Activated CD4-positive, alpha-beta T cell treated with anti-CD3 and anti-CD28 coated beads for 1 hour (primary cell): ENCODE results near the gene ZBTB16.

ENCODE experiments used
- DNase-seq: peaks from one replicate; pipeline ENCODE4 v3.0.0-alpha.2; 2020

Gene ZBTB16

DNA sequence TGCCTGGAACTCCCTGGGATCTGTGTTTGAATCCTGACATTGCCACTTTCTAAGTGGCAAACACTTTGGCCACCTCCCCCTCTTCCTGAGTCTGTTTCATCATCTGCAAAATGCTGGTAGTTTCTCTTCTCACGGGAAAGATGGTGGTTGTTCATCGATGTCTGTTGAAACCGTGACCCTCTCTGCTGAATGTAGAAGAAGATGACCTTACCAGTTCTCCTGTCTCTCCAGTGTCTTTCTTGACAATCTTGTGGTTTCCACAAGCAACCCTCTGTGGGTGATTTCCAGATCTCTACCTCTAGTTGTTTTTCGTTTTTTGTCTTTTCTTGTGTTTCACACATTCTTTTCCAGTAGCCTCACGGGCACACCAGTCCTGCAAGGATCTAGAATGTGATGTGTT, 27.5 kb downstream of the ZBTB16 start:
- DNase-seq: no peak

GRCh38 chr11:114088216-114088615, 28.7 kb downstream of the ZBTB16 start:
- no peak for DNase-seq

- no peak for DNase-seq
Observed at GRCh38 chr11:114088836-114089235, 29.3 kb downstream of the ZBTB16 start.

GRCh38 chr11:114089748-114090147, 30.2 kb downstream of the ZBTB16 start:
- no peak for DNase-seq

DNA sequence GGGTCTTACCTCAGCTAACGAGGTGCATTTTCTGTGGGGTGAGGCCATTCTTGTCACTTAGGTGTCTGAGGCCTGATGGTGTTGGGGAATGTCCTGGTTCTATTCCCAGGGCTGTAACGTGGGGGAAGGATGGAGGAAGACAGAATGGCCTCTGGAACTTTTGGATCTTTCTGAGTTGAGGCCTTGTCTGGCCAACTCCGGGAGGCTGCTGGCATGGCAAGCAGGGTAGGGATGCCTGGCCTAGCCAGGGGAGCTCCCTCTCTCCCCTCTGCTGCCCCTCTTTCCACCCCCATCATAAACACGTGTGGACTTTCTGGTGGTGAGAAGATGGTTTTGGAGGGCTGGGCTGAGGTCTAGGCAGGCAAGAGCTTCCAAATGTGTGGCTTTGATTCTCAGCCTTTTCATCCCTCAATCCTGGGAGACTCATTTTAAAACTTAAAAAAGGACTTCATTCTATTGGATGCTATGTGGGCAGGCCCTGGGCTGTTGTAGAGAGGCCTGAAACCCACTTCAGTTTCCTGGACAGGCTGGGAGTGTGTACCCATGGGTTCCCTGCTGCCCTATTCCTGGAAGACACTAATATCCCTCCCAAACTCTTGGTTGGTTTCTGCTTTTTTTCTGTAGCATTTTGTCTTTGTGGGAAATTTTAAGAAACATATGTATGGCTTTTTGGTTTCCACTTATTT, 30.9 kb downstream of the ZBTB16 start:
- no peak for DNase-seq

GRCh38 chr11:114090976-114091375, 31.5 kb downstream of the ZBTB16 start:
- DNase-seq: no peak

- no peak for DNase-seq
Observed at GRCh38 chr11:114091516-114092397, 32.2 kb downstream of the ZBTB16 start.

DNA sequence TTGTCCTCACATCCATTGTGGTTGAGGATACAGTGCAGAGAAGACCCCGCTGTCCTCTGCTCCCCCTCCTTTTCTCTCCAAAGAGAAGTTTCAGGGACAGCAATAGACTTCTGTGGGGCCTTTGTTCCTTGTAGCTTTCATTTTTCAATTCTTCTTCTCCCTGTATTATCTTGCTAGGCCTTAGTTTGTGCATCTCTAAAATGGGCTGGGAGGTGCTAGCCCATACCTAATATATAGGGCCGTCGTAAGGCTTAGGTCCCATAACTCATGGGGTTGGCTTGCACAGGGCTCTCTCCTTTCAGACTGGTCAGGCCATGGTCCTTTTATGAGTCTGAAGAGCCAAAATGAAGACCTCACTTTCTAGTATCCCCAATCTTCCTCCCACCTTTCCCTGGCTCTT, 33.0 kb downstream of the ZBTB16 start:
- DNase-seq: no peak

DNA sequence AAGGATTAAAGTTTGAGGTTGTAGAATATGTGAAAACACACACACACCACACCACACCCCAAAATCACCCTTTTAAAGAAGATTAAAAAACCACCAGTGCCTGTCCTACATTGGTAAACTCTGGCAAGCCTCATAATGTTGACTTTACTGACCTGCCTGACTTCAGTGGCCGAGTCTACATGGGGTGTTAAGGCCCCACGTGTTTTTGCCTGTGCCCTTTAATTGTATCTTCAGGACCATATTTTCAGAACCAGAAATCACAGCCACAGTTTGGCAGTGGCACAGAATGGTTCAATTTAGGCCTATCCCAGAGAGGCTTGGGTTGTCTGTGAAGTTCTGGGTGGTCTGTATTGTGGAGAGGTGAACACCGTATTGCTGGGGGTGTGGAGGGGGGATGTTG, 33.4 kb downstream of the ZBTB16 start:
- DNase-seq: no peak

DNA sequence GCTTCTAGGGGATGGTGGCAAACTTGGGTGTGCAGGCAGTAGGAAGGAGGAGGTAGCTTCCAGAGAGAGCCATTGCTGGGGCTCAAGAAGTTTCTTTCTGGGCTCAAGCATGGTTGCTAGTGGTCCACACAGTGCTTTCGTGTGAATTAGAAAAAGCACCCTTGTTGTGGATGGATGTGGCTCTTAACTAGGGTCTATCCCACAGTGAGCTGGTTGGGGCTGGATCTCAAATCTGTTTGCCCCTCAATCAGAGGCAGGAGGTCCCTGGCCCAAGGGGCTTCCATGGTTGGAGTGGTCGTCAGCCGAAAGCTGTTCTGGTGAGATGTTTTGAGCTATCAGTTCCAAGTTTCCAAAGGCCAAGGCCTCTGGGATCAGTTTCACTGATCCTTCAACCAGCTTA, 35.0 kb downstream of the ZBTB16 start:
- no peak for DNase-seq

- no peak for DNase-seq
Observed at GRCh38 chr11:114095899-114096298, 36.4 kb downstream of the ZBTB16 start.

- no peak for DNase-seq
Observed at GRCh38 chr11:114097832-114098231, 38.3 kb downstream of the ZBTB16 start.

DNA sequence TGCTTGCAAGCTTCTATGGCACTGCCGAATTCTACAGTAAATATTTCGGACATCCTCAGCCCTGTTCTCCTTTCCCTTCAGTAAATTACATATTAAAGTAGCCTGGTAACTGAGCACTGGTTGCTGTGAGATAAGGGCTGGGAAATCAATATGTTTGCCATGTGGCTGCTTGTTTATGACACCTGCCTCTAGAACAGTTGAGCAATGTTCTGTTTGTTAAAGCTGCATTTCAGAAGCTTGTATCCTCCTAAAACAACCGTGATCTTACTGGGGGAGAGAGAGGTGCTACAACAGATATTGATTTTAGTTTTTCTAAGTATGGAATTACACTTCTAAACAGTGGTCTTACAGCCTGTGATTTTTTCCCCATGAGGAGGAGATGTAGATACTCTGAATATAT, 39.4 kb downstream of the ZBTB16 start:
- no peak for DNase-seq

- no peak for DNase-seq
Observed at GRCh38 chr11:114099392-114100178, 40.1 kb downstream of the ZBTB16 start.

GRCh38 chr11:114102993-114103896, 43.7 kb downstream of the ZBTB16 start:
- DNase-seq: no peak

- no peak for DNase-seq
Observed at GRCh38 chr11:114105611-114106010, 46.1 kb downstream of the ZBTB16 start.

- DNase-seq: no peak
Observed at GRCh38 chr11:114106047-114106446, 46.5 kb downstream of the ZBTB16 start.

- DNase-seq: no peak
Observed at GRCh38 chr11:114106986-114107385, 47.5 kb downstream of the ZBTB16 start.

DNA sequence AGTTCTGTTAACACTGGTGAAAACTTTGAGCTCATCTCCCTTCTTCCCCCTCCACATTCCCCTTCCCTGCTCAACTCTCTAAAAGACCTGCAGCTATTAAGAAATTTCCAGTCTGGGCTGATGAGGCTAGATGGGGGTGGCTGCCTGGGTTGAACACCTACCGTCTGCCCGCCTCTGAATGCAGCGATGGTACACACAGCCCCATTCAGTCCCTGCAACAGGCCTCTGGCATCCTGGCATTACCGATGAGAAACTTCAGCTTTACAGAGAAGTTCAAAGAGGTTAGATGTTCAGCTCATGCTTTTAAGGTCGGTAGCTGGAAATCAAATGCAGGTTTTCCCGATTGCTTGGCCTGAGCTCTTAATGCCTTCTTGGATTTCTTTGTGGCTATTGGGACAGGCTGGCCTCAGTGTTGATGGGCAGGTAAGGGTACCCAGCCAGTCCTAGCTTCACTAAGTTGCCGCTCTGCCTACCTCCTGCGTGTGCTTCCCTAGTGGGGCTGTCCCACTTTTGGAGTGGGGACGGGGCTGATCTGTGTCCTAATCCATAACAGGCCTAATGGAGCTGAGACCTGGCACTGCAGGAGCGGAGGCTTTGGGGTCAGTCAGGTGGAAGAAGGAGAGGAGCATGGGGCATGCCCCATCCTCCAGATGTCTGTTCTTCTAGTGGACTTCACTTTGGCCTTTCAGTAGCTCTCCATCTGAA, 49.1 kb downstream of the ZBTB16 start:
- DNase-seq: no peak

- no peak for DNase-seq
Observed at GRCh38 chr11:114109206-114110090, 49.9 kb downstream of the ZBTB16 start.

DNA sequence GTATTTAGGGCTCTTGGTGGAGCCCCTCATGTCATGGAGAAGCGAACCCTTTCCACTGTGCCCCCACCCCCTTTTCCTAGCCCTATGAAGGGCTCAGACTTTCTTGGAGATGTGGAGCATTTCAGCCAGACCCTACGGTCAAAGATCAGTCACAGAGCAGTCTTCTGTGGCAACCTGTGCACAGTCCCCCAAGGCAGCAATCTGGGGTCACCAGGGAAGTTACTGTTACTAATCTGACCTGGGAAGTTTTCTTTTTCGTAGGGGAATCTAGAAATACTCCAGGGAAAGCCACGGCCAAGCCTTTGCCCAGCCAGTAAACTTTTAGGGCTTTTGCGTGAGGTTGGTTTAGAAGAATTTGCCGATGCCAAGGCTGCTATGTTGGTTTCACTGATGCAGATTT, 50.6 kb downstream of the ZBTB16 start:
- no peak for DNase-seq
